Keratinocyte (primary cell): Measurements from ENCODE around the gene GOLPH3L. TPM values are rescaled to one million over a fixed set of nuclear protein-coding genes. Genes with fewer than 3 reads are reported as not detected.

Experiments used
- DNase-seq: peaks from one replicate; pipeline ENCODE4 v3.0.0-alpha.2; 2011; ENCODE audit warnings: low read depth, missing footprints, low spot score
- FAIRE-seq: peaks from 2 replicates; lab custom pipeline; 2011; peaks lifted over from hg19 to GRCh38; lab: Jason Lieb, UNC
- H2AFZ ChIP-seq: 2 replicates; pipeline ENCODE4 v1.6.0; 2012; ENCODE audit warnings: low read length, control low read depth, inconsistent platforms; ENCODE audit not compliant: control insufficient read depth
- H3K27ac ChIP-seq: 2 replicates; pipeline ENCODE4 v1.5.1; 2011; ENCODE audit warnings: low read length; ENCODE audit not compliant: control insufficient read depth, insufficient read depth
- H3K27me3 ChIP-seq: 3 replicates; pipeline ENCODE4 v1.6.0; 2011; ENCODE audit warnings: low read length; ENCODE audit not compliant: control insufficient read depth, insufficient read depth; ENCODE audit errors: extremely low read depth
- H3K36me3 ChIP-seq, 2 experiments: 2 replicates in 1 of 2; 3 replicates in 1 of 2; pipeline ENCODE4 v1.5.1; 2011; ENCODE audit warnings: low read length in 2 of 2, mild to moderate bottlenecking in 1 of 2; ENCODE audit not compliant: control insufficient read depth in 2 of 2, insufficient read depth in 2 of 2; ENCODE audit errors: extremely low read depth in 1 of 2
- H3K4me1 ChIP-seq: 3 replicates; pipeline ENCODE4 v1.5.1; 2011; ENCODE audit warnings: low read length; ENCODE audit not compliant: control insufficient read depth, insufficient read depth; ENCODE audit errors: extremely low read depth
- H3K4me2 ChIP-seq: 3 replicates; pipeline ENCODE4 v1.6.0; 2011; ENCODE audit warnings: low read depth, low read length; ENCODE audit not compliant: control insufficient read depth, insufficient read depth; ENCODE audit errors: extremely low read depth
- H3K4me3 ChIP-seq, 3 experiments: fragments of 200-600 bp in 1 of 3; sonication (generic) in 1 of 3; 2 replicates in 2 of 3; 3 replicates in 1 of 3; pipeline ENCODE4 v1.5.1; 2011 to 2016; ENCODE audit warnings: low read length in 3 of 3, mild to moderate bottlenecking in 3 of 3, control low read depth in 2 of 3, inconsistent platforms in 1 of 3, low read depth in 1 of 3, mixed read lengths in 1 of 3, mixed run types in 1 of 3, moderate library complexity in 1 of 3; ENCODE audit not compliant: control insufficient read depth in 2 of 3, insufficient read depth in 2 of 3; ENCODE audit errors: extremely low read depth in 1 of 3
- H3K79me2 ChIP-seq: 2 replicates; pipeline ENCODE4 v1.6.0; 2012; ENCODE audit warnings: low read length; ENCODE audit not compliant: control insufficient read depth, insufficient read depth
- H3K9ac ChIP-seq: 3 replicates; pipeline ENCODE4 v1.6.0; 2011; ENCODE audit warnings: low read length; ENCODE audit not compliant: control insufficient read depth, insufficient read depth; ENCODE audit errors: extremely low read depth
- H3K9me1 ChIP-seq: 3 replicates; pipeline ENCODE4 v1.6.0; 2011; ENCODE audit warnings: low read length; ENCODE audit not compliant: control insufficient read depth, insufficient read depth; ENCODE audit errors: extremely low read depth
- H3K9me3 ChIP-seq: 2 replicates; pipeline ENCODE4 v1.5.1; 2012; ENCODE audit warnings: low read depth, low read length; ENCODE audit not compliant: control insufficient read depth
- H4K20me1 ChIP-seq: 3 replicates; pipeline ENCODE4 v1.6.0; 2011; ENCODE audit warnings: low read length; ENCODE audit not compliant: control insufficient read depth, insufficient read depth; ENCODE audit errors: extremely low read depth
- EZH2 ChIP-seq: IDR thresholded peaks from one replicate; pipeline ENCODE4 v1.6.1; 2012; ENCODE audit warnings: inconsistent platforms, mild to moderate bottlenecking, low read length, moderate library complexity
- dilution Hi-C: fragments of 300-500 bp; cut with MboI; formaldehyde crosslinking; loops from one replicate; pipeline ENCODE4 v1.7.0; 2020; ENCODE audit warnings: low sequenced_read_pairs; ENCODE audit not compliant: extremely low pct_ligation_motif_present
- polyA minus RNA-seq, 3 experiments: library from RNA; depleted of rRNA, polyadenylated mRNA; stranded (reverse); fragments of >200 nt; gene quantifications; 1 replicate in 1 of 3; 2 replicates in 1 of 3; 3 replicates in 1 of 3; pipeline ENCODE4 v1.2.3, GENCODE V29; 2011
- polyA plus RNA-seq, 5 experiments: library from polyadenylated mRNA; depleted of rRNA in 3 of 5; stranded (reverse) in 3 of 5; stranded (forward) in 1 of 5; unstranded in 1 of 5; fragments of >200 nt; gene quantifications; 1 replicate in 1 of 5; 2 replicates in 3 of 5; 3 replicates in 1 of 5; pipeline versions ENCODE4 v1.2.1 to v1.2.3, GENCODE V29; 2011 to 2012; ENCODE audit warnings: missing spikeins in 2 of 5, low read depth in 1 of 5, low replicate concordance in 1 of 5
- TF ChIP-seq, protein P1 (sequence below), 3 experiments: IDR thresholded peaks in 1 of 3; conservative IDR thresholded peaks in 1 of 3; optimal IDR thresholded peaks in 1 of 3; 2 replicates in 2 of 3; 3 replicates in 1 of 3; pipeline versions ENCODE3 to v1.5.1; 2011; ENCODE audit warnings: low read length in 3 of 3, mild to moderate bottlenecking in 3 of 3, moderate library complexity in 2 of 3, control low read depth in 1 of 3, inconsistent platforms in 1 of 3; ENCODE audit not compliant: insufficient read depth in 2 of 3; ENCODE audit errors: extremely low read depth in 1 of 3

The GOLPH3L gene
- polyA plus RNA-seq (14.0 to 22.2 TPM (median 19.5 TPM) in 3 replicates), polyA minus RNA-seq (6.6 to 23.5 TPM (median 15.1 TPM) in 3 replicates)
- 91.1 TPM for polyA plus RNA-seq (2011; ENCODE audit: low read depth)
- 10.4 and 16.8 TPM in 2 replicates for polyA plus RNA-seq (2011; cell fraction: cytosol; rRNA removed)
- 21.4 and 24.2 TPM in 2 replicates for polyA plus RNA-seq (2011; cell fraction: nucleus; rRNA removed)
- 13.5 and 15.5 TPM in 2 replicates for polyA plus RNA-seq (2012; ENCODE audit: low replicate concordance)
- 11.7 TPM for polyA minus RNA-seq (2011; cell fraction: cytosol; rRNA and poly(A)+ RNA removed)
- 10.3 and 20.6 TPM in 2 replicates for polyA minus RNA-seq (2011; cell fraction: nucleus; rRNA and poly(A)+ RNA removed)

DNA sequence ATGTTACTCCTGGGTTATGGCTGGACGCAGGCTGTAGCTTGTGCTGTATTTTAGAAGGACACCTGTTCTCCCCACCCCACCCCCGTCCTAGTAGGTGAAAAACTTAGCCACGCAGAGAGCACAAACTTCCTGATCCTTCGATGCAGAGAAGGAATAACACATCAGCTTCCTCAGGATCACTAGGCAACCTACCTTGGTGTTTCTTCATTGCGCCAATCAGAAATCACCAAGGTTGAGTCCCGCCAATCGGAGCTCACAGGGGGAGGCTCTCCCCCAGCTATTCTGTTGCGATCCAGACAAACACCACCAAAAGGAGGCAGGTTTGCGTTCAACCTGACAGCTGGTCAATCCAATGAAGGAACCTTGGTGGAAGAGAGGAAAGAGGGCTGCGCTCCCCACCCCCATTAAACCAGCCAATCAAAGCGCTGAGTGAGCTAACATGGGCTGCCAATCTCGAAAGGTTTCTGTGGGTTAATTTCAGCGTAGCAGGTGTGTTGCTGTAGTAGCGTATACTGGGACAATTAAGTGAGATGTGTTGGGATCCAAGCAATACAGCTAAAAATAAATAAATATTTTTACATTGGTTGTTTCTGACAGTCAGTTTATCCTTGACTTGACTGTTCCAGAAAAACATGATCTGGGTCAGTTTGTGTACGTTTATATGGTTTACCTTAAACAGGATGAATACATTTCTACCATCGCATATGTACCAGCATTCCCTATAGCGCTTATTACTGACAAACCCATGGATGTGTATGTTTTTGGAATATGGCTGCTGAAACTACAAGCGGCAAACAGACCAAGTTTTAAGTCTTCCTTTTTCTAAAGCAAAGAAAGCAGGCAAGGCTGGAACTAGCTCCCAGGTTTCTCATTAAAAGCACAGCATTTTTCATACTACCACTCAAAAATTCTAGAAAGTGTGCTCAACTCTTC is at the start of gene GOLPH3L:
Gene GOLPH3L, minus strand, starts transcription at position 160 of the 933 bp plus-strand sequence. CDS start 2,316 bp downstream, outside the sequence.
- TF ChIP-seq, protein P1, sequence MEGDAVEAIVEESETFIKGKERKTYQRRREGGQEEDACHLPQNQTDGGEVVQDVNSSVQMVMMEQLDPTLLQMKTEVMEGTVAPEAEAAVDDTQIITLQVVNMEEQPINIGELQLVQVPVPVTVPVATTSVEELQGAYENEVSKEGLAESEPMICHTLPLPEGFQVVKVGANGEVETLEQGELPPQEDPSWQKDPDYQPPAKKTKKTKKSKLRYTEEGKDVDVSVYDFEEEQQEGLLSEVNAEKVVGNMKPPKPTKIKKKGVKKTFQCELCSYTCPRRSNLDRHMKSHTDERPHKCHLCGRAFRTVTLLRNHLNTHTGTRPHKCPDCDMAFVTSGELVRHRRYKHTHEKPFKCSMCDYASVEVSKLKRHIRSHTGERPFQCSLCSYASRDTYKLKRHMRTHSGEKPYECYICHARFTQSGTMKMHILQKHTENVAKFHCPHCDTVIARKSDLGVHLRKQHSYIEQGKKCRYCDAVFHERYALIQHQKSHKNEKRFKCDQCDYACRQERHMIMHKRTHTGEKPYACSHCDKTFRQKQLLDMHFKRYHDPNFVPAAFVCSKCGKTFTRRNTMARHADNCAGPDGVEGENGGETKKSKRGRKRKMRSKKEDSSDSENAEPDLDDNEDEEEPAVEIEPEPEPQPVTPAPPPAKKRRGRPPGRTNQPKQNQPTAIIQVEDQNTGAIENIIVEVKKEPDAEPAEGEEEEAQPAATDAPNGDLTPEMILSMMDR (optimal IDR thresholded peaks at IDR 0.05 in 1 of 3, IDR thresholded peaks at IDR 0.05 in 1 of 3, conservative IDR thresholded peaks at IDR 0.05 in 1 of 3; ENCODE audit: extremely low read depth in 1 of 3, insufficient read depth in 2 of 3, low read length in 3 of 3) = no peak
- TF ChIP-seq EZH2 = no peak
- peak; percentile 97 for FAIRE-seq
- Histone ChIP-seq H3K4me2 (peak within 1 kb of the TSS; percentile 94), H4K20me1 (no peaks in the 10 kb centered on the region), H3K4me3 (peak within 1 kb of the TSS; percentile 70 to 86 (median 84)), H3K27me3 (no peaks in the 10 kb centered on the region), H3K27ac (peak within 1 kb of the TSS; percentile 88), H3K9me1 (no peaks in the 10 kb centered on the region), H3K9ac (peak within 1 kb of the TSS; percentile 82), H3K9me3 (no peaks in the 10 kb centered on the region), H3K4me1 (peaks cover 19% of the 10 kb centered on the region), H2AFZ (peak within 1 kb of the TSS; percentile 61), H3K36me3 (peaks cover 4 to 15% of the 10 kb centered on the region in 2 experiments), H3K79me2 (peaks cover 6% of the 10 kb centered on the region)
- dilution Hi-C loops = no loop called here
- DNase-seq = peak; percentile 94

DNA sequence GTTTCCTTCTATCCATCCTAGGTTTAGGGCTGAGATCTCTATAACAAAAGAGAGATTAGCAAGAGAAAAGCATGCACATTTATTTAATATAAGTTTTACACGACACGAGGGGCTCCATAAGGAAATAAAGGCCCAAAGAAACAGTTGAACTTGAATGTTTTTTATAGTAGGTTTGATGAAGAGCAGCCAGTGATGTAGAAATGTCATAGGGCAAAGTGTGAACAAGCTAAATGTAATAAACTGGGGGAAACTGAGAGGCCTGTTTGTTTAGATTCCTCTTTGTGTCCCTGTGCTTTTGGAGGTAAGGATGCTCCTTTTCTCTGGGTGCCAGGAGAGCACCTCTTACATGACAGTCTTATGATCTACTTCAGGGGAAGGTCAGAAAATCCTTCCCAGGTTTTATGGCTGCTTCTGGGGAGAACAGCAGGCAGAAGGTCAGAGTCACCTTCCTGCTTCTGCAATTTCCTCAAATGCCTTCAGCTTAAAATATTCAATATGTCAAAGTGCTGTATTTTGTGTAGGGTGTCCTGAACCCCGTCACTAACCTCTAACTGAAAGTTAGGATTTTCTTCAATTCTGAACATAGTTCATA is 33.3 kb upstream of the GOLPH3L start:
- no peak overlapping the region for H2AFZ ChIP-seq
- no peaks in the 10 kb centered on the region for H3K9me1 ChIP-seq
- H3K36me3 ChIP-seq = no peaks in the 10 kb centered on the region
- H3K4me2 ChIP-seq = no peak overlapping the region
- no peak overlapping the region for H3K9ac ChIP-seq
- no peaks in the 10 kb centered on the region for H3K79me2 ChIP-seq
- DNase-seq (no peak), FAIRE-seq (no peak)
- H4K20me1 ChIP-seq = no peaks in the 10 kb centered on the region
- no peaks in the 10 kb centered on the region for H3K27me3 ChIP-seq
- H3K9me3 ChIP-seq = no peaks in the 10 kb centered on the region
- no peak overlapping the region for H3K4me3 ChIP-seq
- no peak overlapping the region for H3K27ac ChIP-seq
- dilution Hi-C loops = no loop called here
- TF ChIP-seq EZH2 = no peak
- TF ChIP-seq, protein P1 (optimal IDR thresholded peaks at IDR 0.05 in 1 of 3, IDR thresholded peaks at IDR 0.05 in 1 of 3, conservative IDR thresholded peaks at IDR 0.05 in 1 of 3; ENCODE audit: extremely low read depth in 1 of 3, insufficient read depth in 2 of 3, low read length in 3 of 3) = no peak
- H3K4me1 ChIP-seq = no peaks in the 10 kb centered on the region
